Spleen (tissue), 7 donors: ENCODE measurements around the gene APOBEC3F.

Experiments
- POLR2A ChIP-seq, 3 donors: fragments of 450-650 bp; IDR thresholded peaks; one replicate each; pipeline ENCODE4 v1.5.1; 2017; ENCODE audit warnings: antibody characterized with exemption in 3 of 3, mild to moderate bottlenecking in 1 of 3
- TF ChIP-seq, protein P1 (sequence below), 11 experiments: fragments of 200-600 bp in 7 of 11; fragments of 450-650 bp in 4 of 11; sonication (generic) in 4 of 11; IDR thresholded peaks in 8 of 11; conservative IDR thresholded peaks in 3 of 11; 1 replicate in 7 of 11; 2 replicates in 4 of 11; pipeline versions ENCODE4 v1.4.0 to v1.8.0; 2016 to 2021; ENCODE audit warnings: antibody characterized with exemption in 11 of 11, inconsistent platforms in 4 of 11, mild to moderate bottlenecking in 1 of 11
- donor health status: DM: no; HTN: no; CAD: no; lungs with moderate emphysema.
- donor health status: DM: no; HTN: no; CAD: no.
- donor health status: DM: no; HTN: no; CAD: no.

GRCh38 chr22:39021552-39022250, 19.0 kb upstream of the APOBEC3F start:
- TF ChIP-seq, protein P1, sequence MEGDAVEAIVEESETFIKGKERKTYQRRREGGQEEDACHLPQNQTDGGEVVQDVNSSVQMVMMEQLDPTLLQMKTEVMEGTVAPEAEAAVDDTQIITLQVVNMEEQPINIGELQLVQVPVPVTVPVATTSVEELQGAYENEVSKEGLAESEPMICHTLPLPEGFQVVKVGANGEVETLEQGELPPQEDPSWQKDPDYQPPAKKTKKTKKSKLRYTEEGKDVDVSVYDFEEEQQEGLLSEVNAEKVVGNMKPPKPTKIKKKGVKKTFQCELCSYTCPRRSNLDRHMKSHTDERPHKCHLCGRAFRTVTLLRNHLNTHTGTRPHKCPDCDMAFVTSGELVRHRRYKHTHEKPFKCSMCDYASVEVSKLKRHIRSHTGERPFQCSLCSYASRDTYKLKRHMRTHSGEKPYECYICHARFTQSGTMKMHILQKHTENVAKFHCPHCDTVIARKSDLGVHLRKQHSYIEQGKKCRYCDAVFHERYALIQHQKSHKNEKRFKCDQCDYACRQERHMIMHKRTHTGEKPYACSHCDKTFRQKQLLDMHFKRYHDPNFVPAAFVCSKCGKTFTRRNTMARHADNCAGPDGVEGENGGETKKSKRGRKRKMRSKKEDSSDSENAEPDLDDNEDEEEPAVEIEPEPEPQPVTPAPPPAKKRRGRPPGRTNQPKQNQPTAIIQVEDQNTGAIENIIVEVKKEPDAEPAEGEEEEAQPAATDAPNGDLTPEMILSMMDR (IDR thresholded peaks at IDR 0.05 in 8 of 11, conservative IDR thresholded peaks at IDR 0.05 in 3 of 11): no peak
- TF ChIP-seq POLR2A (IDR thresholded peaks at IDR 0.05): no peak
